ENCODE results near the gene CFDP1.

The CFDP1 gene

GRCh38 chr16:75266738-75267630, 166.3 kb downstream of the CFDP1 start:
- H3K4me2 ChIP-seq (ENCODE audit: low read length), result no peak overlapping the region
- H3K27me3 ChIP-seq (ENCODE audit: control insufficient read depth, low read length), result peaks cover 23% of the 10 kb centered on the region
- H3K9me3 ChIP-seq (ENCODE audit: control insufficient read depth, insufficient read depth, low read length), result no peaks in the 10 kb centered on the region
- H3K36me3 ChIP-seq (ENCODE audit: control insufficient read depth, low read length), result no peaks in the 10 kb centered on the region
- H3K27ac ChIP-seq (ENCODE audit: low read depth, low read length), result no peak overlapping the region
- no peaks in the 10 kb centered on the region for H3K79me2 ChIP-seq (ENCODE audit: control insufficient read depth, low read length)
- no peaks in the 10 kb centered on the region for H3K4me1 ChIP-seq (ENCODE audit: control insufficient read depth, low read length)
- H3K4me3 ChIP-seq (ENCODE audit: low read length), result no peak overlapping the region
- TF ChIP-seq EZH2phosphoT487 (IDR thresholded peaks at IDR 0.05; ENCODE audit: borderline replicate concordance, low read length) (no peak), CTCF (IDR thresholded peaks at IDR 0.05; ENCODE audit: low read depth, low read length, poor library complexity, severe bottlenecking) (no peak)
- no peaks in the 10 kb centered on the region for H4K20me1 ChIP-seq (ENCODE audit: control insufficient read depth, insufficient read depth, low read depth, low read length)
- H3F3A ChIP-seq (ENCODE audit: control insufficient read depth, insufficient read depth), result no peaks in the 10 kb centered on the region
- H3K9me2 ChIP-seq (replicated peaks; ENCODE audit: control insufficient read depth, low read length), result no peaks in the 10 kb centered on the region

- Histone ChIP-seq H3K4me2 (ENCODE audit: low read length) (peak overlapping the region; percentile 56), H3K9me2 (replicated peaks; ENCODE audit: control insufficient read depth, low read length) (no peaks in the 10 kb centered on the region), H3K9me3 (ENCODE audit: control insufficient read depth, insufficient read depth, low read length) (no peaks in the 10 kb centered on the region), H3K27ac (ENCODE audit: low read depth, low read length) (no peak overlapping the region), H4K20me1 (ENCODE audit: control insufficient read depth, insufficient read depth, low read depth, low read length) (no peaks in the 10 kb centered on the region), H3F3A (ENCODE audit: control insufficient read depth, insufficient read depth) (no peaks in the 10 kb centered on the region), H3K4me1 (ENCODE audit: control insufficient read depth, low read length) (no peaks in the 10 kb centered on the region), H3K27me3 (ENCODE audit: control insufficient read depth, low read length) (peaks cover 21% of the 10 kb centered on the region), H3K4me3 (ENCODE audit: low read length) (peak overlapping the region; percentile 68), H3K79me2 (ENCODE audit: control insufficient read depth, low read length) (no peaks in the 10 kb centered on the region), H3K36me3 (ENCODE audit: control insufficient read depth, low read length) (no peaks in the 10 kb centered on the region)
- TF ChIP-seq CTCF (IDR thresholded peaks at IDR 0.05; ENCODE audit: low read depth, low read length, poor library complexity, severe bottlenecking), result no peak
Observed at GRCh38 chr16:75265911-75266701, 167.2 kb downstream of the CFDP1 start.

- H3K9me3 ChIP-seq (ENCODE audit: control insufficient read depth, insufficient read depth, low read length), result no peaks in the 10 kb centered on the region
- no peaks in the 10 kb centered on the region for H3F3A ChIP-seq (ENCODE audit: control insufficient read depth, insufficient read depth)
- peak overlapping the region; percentile 68 for H3K4me3 ChIP-seq (ENCODE audit: low read length)
- no peak overlapping the region for H3K27ac ChIP-seq (ENCODE audit: low read depth, low read length)
- no peaks in the 10 kb centered on the region for H4K20me1 ChIP-seq (ENCODE audit: control insufficient read depth, insufficient read depth, low read depth, low read length)
- peak overlapping the region; percentile 56 for H3K4me2 ChIP-seq (ENCODE audit: low read length)
- H3K79me2 ChIP-seq (ENCODE audit: control insufficient read depth, low read length), result no peaks in the 10 kb centered on the region
- H3K4me1 ChIP-seq (ENCODE audit: control insufficient read depth, low read length), result no peaks in the 10 kb centered on the region
- no peaks in the 10 kb centered on the region for H3K9me2 ChIP-seq (replicated peaks; ENCODE audit: control insufficient read depth, low read length)
- H3K27me3 ChIP-seq (ENCODE audit: control insufficient read depth, low read length), result peaks cover 21% of the 10 kb centered on the region
- TF ChIP-seq EZH2phosphoT487 (IDR thresholded peaks at IDR 0.05; ENCODE audit: borderline replicate concordance, low read length), result no peak
- no peak for TF ChIP-seq CTCF (IDR thresholded peaks at IDR 0.05; ENCODE audit: low read depth, low read length, poor library complexity, severe bottlenecking)
- no peaks in the 10 kb centered on the region for H3K36me3 ChIP-seq (ENCODE audit: control insufficient read depth, low read length)
Observed at GRCh38 chr16:75264999-75265910, 168.0 kb downstream of the CFDP1 start.

All from DOHH2 (cell line).